ENCODE results near the gene PLIN5.
"Not testable (repeated sequence)": the region's sequence is repeated elsewhere in the genome, so short reads cannot be mapped to it uniquely, and the experiment has no call there.

Gene PLIN5

DNA sequence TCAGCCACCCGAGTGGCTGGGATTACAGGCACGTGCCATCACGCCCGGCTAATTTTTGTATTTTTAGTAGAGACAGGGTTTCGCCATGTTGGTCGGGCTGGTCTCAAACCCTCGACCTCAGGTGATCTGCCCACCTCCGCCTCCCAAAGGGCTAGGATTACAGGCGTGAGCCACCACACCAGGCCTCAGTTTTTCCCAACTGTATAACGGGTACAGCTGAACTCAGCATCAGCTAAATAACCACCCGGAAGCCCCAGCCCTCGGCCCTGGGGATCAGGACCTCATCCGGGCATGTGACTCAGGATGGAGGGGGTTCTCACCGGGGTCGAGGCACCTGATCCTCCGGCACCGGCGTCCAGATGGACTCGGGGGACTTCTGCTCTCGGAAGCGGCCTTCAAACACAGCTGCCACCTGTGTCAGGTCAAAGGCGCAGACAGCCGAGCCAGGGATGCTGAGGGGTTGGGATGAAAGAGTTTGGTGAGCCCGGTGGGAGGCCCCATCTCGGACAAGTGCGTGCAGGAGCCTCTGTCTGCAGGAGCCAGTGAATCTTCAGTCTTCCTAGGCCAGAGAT lies 15.5 kb upstream of the PLIN5 start:
- Histone ChIP-seq H3K36me3 (ENCODE audit: insufficient read depth, low read depth, low read length) (peaks cover 54% of the 10 kb centered on the region), H3K9me3 (ENCODE audit: insufficient read depth, low read depth, low read length) (no peaks in the 10 kb centered on the region), H3K9ac (ENCODE audit: low read depth, low read length) (no peak overlapping the region), H3K4me1 (ENCODE audit: insufficient read depth, low read length) (no peaks in the 10 kb centered on the region), H3K4me3 (ENCODE audit: low read length) (no peak overlapping the region), H3K27me3 (ENCODE audit: insufficient read depth, low read length) (no peaks in the 10 kb centered on the region), H3K27ac (ENCODE audit: low read length) (no peak overlapping the region)

DNA sequence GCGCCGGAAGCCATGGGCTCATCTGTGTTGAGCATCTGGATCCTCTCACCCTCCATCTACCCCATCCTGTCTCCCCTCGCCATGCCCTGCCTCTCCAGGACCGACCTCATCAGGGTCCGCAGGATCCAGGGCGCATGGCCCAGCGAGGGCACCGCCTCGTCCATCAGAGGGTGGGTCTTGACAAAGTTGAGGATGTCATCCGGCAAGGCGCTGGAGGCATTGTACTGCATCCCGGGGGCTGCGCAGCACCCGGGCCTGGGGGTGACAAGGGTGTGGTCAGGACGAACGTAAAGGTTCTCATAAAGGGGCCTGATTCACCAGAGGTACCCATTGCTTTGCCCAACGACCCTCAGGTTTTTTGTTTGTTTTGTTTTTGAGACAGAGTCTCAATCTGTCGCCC lies 15.0 kb upstream of the PLIN5 start:
- Histone ChIP-seq H3K36me3 (ENCODE audit: insufficient read depth, low read depth, low read length) (peaks cover 48% of the 10 kb centered on the region), H3K9ac (ENCODE audit: low read depth, low read length) (no peak overlapping the region), H3K4me1 (ENCODE audit: insufficient read depth, low read length) (no peaks in the 10 kb centered on the region), H3K27ac (ENCODE audit: low read length) (no peak overlapping the region), H3K4me3 (ENCODE audit: low read length) (no peak overlapping the region), H3K9me3 (ENCODE audit: insufficient read depth, low read depth, low read length) (no peaks in the 10 kb centered on the region), H3K27me3 (ENCODE audit: insufficient read depth, low read length) (no peaks in the 10 kb centered on the region)

DNA sequence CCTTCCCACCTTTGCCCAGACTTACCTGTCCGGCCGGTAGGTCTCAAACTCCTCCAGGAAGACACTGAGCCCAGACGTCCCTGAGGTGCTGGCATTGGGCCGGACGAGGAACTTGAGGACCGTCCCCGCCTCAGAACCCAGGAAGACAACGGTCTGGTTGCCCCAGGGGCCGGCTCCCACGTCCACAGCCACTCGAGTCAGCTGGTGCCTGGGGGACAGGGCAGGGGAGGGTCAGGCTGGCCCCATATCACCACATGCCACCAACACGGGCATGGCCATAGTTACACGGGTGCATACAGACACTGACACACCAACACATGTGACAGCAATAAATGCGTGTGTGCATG lies 13.2 kb upstream of the PLIN5 start:
- Histone ChIP-seq H3K9ac (ENCODE audit: low read depth, low read length) (no peak overlapping the region), H3K36me3 (ENCODE audit: insufficient read depth, low read depth, low read length) (peaks cover 31% of the 10 kb centered on the region), H3K27ac (ENCODE audit: low read length) (no peak overlapping the region), H3K4me1 (ENCODE audit: insufficient read depth, low read length) (no peaks in the 10 kb centered on the region), H3K9me3 (ENCODE audit: insufficient read depth, low read depth, low read length) (no peaks in the 10 kb centered on the region), H3K4me3 (ENCODE audit: low read length) (no peak overlapping the region), H3K27me3 (ENCODE audit: insufficient read depth, low read length) (no peaks in the 10 kb centered on the region)

DNA sequence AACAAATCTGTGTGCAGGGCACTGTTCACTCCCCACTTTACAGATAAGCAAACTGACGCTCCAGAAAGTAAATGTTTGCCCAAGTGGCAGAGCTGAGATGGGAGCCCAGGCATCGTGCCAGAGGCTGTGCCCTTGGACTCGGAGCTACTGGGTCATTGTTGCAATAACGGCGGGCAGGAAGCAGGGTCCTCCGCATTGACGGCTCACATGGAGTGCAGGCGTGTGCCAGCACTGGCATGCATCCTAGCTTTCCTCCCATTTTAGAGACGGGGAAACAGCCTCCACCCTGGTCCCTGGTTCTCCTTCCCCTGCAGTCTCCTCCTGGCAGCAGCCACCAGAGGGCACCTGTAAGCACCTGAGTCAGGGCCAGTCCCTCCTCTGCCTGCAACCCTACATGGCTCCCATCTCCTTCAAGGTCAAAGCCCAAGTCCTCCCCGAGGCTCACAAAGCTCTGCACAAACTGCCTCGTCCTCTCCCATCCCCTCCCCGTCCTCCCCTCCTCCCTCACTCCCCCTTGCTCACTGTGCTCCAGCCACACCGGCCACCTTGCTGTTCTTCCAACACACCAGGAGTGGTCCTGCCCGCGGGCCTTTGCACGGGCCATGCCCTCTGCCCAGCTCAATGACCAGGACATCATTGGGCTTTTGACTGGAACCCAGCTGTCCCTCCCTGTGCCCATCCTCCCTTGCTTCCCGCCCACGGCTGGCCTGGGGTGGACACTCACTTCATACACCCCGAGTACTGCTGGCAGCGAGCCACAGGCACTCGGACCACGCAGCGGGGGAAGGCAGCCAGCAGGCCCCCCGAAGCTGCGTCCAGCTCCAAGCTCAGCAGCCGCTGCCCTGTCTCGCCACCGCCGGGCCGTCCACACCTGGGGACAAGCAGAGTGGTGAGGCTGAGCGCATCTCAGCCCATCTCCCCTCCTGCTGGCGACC lies 12.5 kb upstream of the PLIN5 start:
- no peak overlapping the region for H3K4me3 ChIP-seq (ENCODE audit: low read length)
- H3K9ac ChIP-seq (ENCODE audit: low read depth, low read length), result no peak overlapping the region
- H3K4me1 ChIP-seq (ENCODE audit: insufficient read depth, low read length), result no peaks in the 10 kb centered on the region
- no peaks in the 10 kb centered on the region for H3K27me3 ChIP-seq (ENCODE audit: insufficient read depth, low read length)
- peaks cover 25% of the 10 kb centered on the region for H3K36me3 ChIP-seq (ENCODE audit: insufficient read depth, low read depth, low read length)
- no peak overlapping the region for H3K27ac ChIP-seq (ENCODE audit: low read length)
- no peaks in the 10 kb centered on the region for H3K9me3 ChIP-seq (ENCODE audit: insufficient read depth, low read depth, low read length)

DNA sequence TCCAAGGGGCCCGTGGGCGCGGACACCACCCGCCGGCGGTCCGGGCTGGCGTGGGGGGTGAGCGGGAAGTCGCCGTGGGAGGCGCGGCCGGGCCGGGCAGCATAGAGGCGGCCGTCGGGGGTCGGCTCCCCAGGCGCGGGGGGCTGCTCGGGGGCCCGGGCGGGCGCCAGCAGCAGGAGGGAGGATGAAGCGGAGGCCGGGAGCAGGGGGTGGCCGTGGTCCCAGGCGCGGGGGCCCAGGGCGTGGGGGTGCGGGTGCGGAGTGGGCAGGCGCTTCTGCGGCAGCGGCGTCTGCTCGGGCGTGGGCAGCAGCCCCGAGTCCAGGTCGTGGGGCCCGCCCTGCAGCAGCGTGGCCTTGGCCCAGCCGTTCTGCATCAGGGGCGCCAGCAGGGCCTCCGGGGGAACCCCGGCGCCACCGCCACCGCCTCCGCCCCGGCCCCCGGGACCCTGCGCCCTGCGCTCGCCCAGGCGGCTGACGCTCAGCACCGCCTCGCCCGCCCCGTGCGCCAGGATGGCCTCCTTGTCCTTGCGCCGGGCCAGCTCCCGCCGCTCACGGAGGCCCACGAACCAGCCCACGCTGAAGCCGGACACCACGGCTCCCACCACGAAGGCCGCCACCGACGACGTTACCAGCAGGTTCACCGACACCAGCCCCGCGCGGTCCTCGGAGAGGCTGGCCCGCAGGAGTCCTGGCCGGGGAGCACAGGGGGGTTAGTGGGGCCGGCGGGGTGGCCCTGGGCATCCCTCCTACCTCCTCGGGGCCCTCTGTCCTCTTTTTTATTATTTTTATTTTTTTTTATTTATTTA lies 9.0 kb upstream of the PLIN5 start:
- Histone ChIP-seq H3K36me3 (ENCODE audit: insufficient read depth, low read depth, low read length) (0 out of 2 replicates have a peak, but pooled peaks cover 3% of the 10 kb centered on the region), H3K27me3 (ENCODE audit: insufficient read depth, low read length) (no peaks in the 10 kb centered on the region), H3K4me3 (ENCODE audit: low read length) (no peak overlapping the region), H3K4me1 (ENCODE audit: insufficient read depth, low read length) (no peaks in the 10 kb centered on the region), H3K9ac (ENCODE audit: low read depth, low read length) (no peak overlapping the region), H3K9me3 (ENCODE audit: insufficient read depth, low read depth, low read length) (no peaks in the 10 kb centered on the region), H3K27ac (ENCODE audit: low read length) (no peak overlapping the region)

DNA sequence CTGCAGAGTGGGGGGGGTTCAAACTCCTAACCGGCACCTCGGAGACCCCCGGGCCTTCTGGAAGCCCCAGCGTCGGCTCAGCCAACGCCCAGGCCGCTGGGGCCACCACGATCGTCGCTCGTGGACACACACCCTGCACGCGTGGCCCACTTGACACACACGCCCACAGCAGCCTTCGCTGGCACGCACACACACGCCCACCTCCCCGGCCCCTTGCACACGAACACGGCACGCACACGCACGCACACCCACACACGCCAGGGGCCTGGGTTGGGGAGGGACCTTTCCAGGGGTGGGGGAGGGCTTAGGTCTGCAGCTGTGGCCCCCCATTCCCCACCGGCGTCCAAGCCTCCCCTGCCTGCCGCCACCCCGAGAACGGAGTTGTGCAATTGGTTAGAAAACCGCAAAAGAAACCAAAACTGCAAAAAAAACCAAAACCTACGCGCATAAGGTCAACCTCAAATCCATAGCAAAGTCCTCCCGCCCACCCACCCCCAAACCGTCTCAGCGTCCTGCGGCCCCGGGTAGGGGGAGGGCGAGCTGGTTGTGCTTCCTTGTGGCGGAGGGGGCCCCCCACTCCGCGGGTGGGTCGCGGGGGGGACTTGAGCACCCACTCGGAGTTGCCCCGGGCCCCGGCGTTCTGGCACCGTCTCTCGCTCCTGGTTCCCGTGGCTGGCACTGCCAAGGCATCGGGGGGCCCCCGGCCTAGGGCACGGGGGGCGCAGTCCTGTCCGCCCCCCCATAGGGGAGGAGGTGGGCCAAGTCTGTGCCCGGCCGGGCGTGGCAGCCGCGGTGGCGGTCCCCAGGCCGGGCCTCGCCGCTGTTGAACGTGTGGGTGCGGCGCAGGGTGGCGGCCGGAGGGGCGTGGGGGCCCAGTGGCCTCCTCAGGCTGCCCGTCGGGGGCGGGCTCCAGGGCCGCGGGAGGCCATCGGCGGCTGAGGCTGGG lies 8.1 kb upstream of the PLIN5 start:
- H3K27me3 ChIP-seq (ENCODE audit: insufficient read depth, low read length), result no peaks in the 10 kb centered on the region
- H3K27ac ChIP-seq (ENCODE audit: low read length), result no peak overlapping the region
- H3K9ac ChIP-seq (ENCODE audit: low read depth, low read length), result no peak overlapping the region

DNA sequence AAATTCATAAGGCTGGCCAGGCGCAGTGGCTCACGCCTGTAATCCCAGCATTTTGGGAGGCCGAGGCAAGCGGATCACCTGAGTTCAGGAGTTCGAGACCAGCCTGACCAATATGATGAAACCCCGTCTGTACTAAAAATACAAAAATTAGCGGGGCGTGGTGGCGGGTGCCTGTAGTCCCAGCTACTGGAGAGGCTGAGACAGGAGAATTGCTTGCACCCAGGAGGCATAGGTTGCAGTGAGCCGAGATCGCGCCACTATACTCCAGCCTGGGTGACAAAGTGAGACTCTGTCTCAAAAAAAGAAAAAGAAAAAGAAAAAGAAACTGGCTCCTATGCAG lies 6.8 kb upstream of the PLIN5 start:
- H3K9ac ChIP-seq (ENCODE audit: low read depth, low read length); H3K4me1 ChIP-seq (ENCODE audit: insufficient read depth, low read length): not testable (repeated sequence)

More for the DNA sequence above, 8.1 kb upstream of the PLIN5 start:
- Histone ChIP-seq H3K4me3 (ENCODE audit: low read length) (no peak overlapping the region), H3K4me1 (ENCODE audit: insufficient read depth, low read length) (no peaks in the 10 kb centered on the region), H3K9me3 (ENCODE audit: insufficient read depth, low read depth, low read length) (no peaks in the 10 kb centered on the region), H3K36me3 (ENCODE audit: insufficient read depth, low read depth, low read length) (no peaks in the 10 kb centered on the region)

DNA sequence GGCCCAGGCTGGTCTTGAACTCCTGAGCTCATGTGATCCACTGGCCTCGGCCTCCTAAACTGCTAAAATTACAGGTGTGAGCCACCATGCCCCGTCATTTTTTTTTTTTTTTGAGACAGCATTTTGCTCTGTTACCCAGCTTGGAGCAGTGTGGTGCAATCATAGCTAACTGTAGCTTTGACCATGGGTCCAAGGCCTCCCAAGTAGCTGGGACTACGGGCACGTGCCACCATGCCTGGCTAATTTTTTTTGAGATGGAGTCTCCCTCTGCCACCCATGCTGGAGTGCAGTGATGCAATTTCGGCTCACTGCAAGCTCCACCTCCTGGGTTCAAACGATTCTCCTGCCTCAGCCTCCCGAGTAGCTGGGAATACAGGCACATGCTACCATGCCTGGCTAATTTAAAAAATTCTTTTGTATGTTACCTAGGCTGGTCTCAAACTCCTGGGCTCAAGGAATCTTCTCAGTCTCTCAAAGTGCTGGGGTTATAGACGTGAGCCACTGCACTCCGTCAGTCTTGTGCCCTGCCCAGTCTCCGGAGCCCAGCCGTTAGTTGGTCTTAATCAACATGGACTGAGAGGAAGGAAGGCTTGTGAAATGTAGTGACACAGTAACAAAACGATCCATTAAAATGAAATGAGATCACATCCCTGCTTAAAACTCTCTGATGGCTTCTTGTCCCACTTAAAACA lies 6.2 kb upstream of the PLIN5 start:
- no peaks in the 10 kb centered on the region for H3K36me3 ChIP-seq (ENCODE audit: insufficient read depth, low read depth, low read length)

More for the DNA sequence above, 6.8 kb upstream of the PLIN5 start:
- not testable (repeated sequence) for H3K36me3 ChIP-seq (ENCODE audit: insufficient read depth, low read depth, low read length); H3K27me3 ChIP-seq (ENCODE audit: insufficient read depth, low read length); H3K9me3 ChIP-seq (ENCODE audit: insufficient read depth, low read depth, low read length); H3K27ac ChIP-seq (ENCODE audit: low read length); H3K4me3 ChIP-seq (ENCODE audit: low read length)

DNA sequence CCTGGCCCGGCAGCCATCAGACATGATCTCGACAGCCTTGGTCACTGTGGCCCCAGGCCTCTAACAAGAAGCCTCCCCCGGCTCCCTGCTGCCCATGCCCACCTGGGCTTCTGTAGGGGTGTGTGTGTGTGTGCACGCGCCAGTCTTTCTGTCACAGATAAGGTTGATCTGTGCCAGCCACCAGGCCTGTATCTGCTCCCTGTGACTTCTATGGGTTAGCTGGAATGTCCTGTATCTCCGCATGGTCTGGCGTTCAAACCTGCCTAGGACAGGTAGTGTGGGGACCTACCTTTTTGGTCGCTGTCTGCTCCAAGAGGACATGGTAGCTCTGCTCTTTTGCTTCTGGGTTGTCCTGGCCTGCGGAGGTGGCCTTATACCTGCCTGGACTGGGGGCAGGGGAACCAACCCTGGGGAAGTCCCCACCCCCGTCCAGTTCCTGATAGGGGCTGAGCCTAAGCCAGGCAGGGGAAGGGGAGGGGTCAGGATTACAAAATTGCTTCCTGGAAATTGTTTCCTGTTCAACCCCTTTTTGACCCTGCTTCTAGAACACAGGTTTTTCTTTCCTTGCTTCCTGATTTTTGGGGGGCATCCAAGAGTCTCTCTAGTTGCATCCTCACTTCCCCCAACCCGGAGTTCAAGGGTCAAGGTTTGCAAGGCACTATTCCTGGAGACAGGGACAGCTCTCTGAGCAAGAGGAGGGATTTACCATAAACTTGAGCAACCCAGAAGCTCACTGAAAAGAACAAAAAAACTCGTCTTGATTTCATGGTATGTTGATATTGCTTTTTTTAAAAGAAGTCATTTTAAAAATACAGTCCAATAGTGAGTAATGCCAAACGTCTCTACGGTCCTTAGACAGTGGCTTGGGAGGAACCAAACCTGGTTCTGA lies 4.9 kb upstream of the PLIN5 start, which contains the start of gene LRG1:
TSS of gene LRG1 (minus strand) at position 344 of the 889 bp plus-strand sequence. CDS start at position 321, 23 bp downstream.
- no peaks in the 10 kb centered on the region for H3K9me3 ChIP-seq (ENCODE audit: insufficient read depth, low read depth, low read length)
- H3K27me3 ChIP-seq (ENCODE audit: insufficient read depth, low read length), result 0 out of 2 replicates have a peak, but pooled peaks cover under 1% of the 10 kb centered on the region
- H3K27ac ChIP-seq (ENCODE audit: low read length), result no peak within 1 kb of the TSS
- H3K9ac ChIP-seq (ENCODE audit: low read depth, low read length), result no peak within 1 kb of the TSS
- no peaks in the 10 kb centered on the region; the same call in 1 of the 2 replicates for H3K4me1 ChIP-seq (ENCODE audit: insufficient read depth, low read length)
- peak within 1 kb of the TSS; percentile 28; the same call in 1 of the 2 replicates for H3K4me3 ChIP-seq (ENCODE audit: low read length)
- no peaks in the 10 kb centered on the region for H3K36me3 ChIP-seq (ENCODE audit: insufficient read depth, low read depth, low read length)

More for the DNA sequence above, 6.2 kb upstream of the PLIN5 start:
- Histone ChIP-seq H3K9me3 (ENCODE audit: insufficient read depth, low read depth, low read length) (no peaks in the 10 kb centered on the region), H3K4me3 (ENCODE audit: low read length) (no peak overlapping the region), H3K27me3 (ENCODE audit: insufficient read depth, low read length) (no peaks in the 10 kb centered on the region), H3K9ac (ENCODE audit: low read depth, low read length) (no peak overlapping the region), H3K4me1 (ENCODE audit: insufficient read depth, low read length) (no peaks in the 10 kb centered on the region), H3K27ac (ENCODE audit: low read length) (no peak overlapping the region)

DNA sequence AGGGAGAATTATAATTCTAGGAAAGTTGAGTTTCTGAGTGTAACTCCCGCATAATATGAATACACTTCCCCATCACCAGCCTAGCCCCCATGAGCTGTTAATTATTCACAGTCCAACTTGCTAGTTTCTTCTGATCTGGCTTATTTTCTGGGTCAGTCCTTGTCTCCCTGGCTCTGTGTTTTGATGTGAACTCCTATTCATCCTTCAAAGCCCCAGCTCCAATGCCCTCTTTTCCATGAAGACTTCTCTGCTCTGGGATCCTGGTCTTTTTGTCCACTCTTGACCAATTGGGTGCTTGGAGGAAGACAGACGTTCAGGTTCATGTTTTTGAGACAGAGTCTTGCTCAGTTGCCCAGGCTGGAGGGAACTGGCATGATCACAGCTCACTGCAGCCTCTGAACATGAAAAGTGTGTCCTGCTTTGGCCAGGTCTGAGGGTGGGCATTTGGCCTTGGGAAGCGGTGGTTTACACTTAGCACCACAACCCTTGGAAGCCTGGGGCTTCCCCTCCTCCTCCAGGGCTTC lies 4.2 kb upstream of the PLIN5 start:
- H3K36me3 ChIP-seq (ENCODE audit: insufficient read depth, low read depth, low read length), result no peaks in the 10 kb centered on the region
- peaks cover 7% of the 10 kb centered on the region for H3K27me3 ChIP-seq (ENCODE audit: insufficient read depth, low read length)
- H3K9ac ChIP-seq (ENCODE audit: low read depth, low read length), result no peak overlapping the region
- no peak overlapping the region for H3K4me3 ChIP-seq (ENCODE audit: low read length)
- no peaks in the 10 kb centered on the region for H3K9me3 ChIP-seq (ENCODE audit: insufficient read depth, low read depth, low read length)
- H3K4me1 ChIP-seq (ENCODE audit: insufficient read depth, low read length), result no peaks in the 10 kb centered on the region; the same call in 1 of the 2 replicates
- H3K27ac ChIP-seq (ENCODE audit: low read length), result no peak overlapping the region

Measured in iPS-20b (cell line).